K562 (cell line): ENCODE results near the gene EEF1AKMT4. TPM values are rescaled to one million over a fixed set of nuclear protein-coding genes. Genes with fewer than 3 reads are reported as not detected.

Experiments used
- CEBPG ChIP-seq, 3 experiments: fragments of 200-800 bp in 1 of 3; sonication (Bioruptor generic) in 1 of 3; sonication (generic) in 1 of 3; formaldehyde crosslinking in 1 of 3; IDR thresholded peaks in 2 of 3; conservative IDR thresholded peaks in 1 of 3; 2 replicates each; pipeline versions ENCODE4 v1.6.1 to v1.8.0; 2016 to 2022; ENCODE audit warnings: missing compliant biosample characterization in 2 of 3, missing genetic modification characterization in 2 of 3, mild to moderate bottlenecking in 1 of 3, missing genetic modification reagents in 1 of 3
- ELF1 ChIP-seq: fragments of 200-800 bp; sonication (Bioruptor generic); IDR thresholded peaks from 2 replicates; pipeline ENCODE4 v1.6.1; 2016; ENCODE audit warnings: missing genetic modification characterization, missing compliant biosample characterization
- GATAD2A ChIP-seq: fragments of 450-650 bp; IDR thresholded peaks from 2 replicates; pipeline ENCODE4 v1.6.1; 2017
- HNRNPK ChIP-seq: fragments of 200-400 bp; formaldehyde crosslinking; IDR thresholded peaks from one replicate; pipeline ENCODE4 v1.6.1; 2018; ENCODE audit warnings: mild to moderate bottlenecking, low read depth, low read length; ENCODE audit not compliant: poor library complexity, severe bottlenecking
- KAT7 ChIP-seq: sonication (generic); formaldehyde crosslinking; IDR thresholded peaks from 2 replicates; pipeline ENCODE4 v1.8.0; 2022; ENCODE audit warnings: missing genetic modification reagents, mild to moderate bottlenecking, borderline replicate concordance
- KDM5B ChIP-seq: fragments of 200-600 bp; sonication (generic); IDR thresholded peaks from 2 replicates; pipeline ENCODE4 v1.6.1; 2012; ENCODE audit warnings: low read depth, mild to moderate bottlenecking, moderate library complexity, low read length, control low read depth, inconsistent platforms; ENCODE audit not compliant: insufficient replicate concordance
- MEIS2 ChIP-seq: fragments of 450-650 bp; IDR thresholded peaks from 2 replicates; pipeline ENCODE4 v1.6.1; 2014; ENCODE audit warnings: mild to moderate bottlenecking; ENCODE audit not compliant: partially characterized antibody
- MYBL2 ChIP-seq, 2 experiments: fragments of 450-650 bp in 1 of 2; sonication (generic) in 1 of 2; formaldehyde crosslinking in 1 of 2; IDR thresholded peaks; 2 replicates each; pipeline versions ENCODE4 v1.6.1 to v1.8.1; 2017 to 2022; ENCODE audit warnings: borderline replicate concordance in 1 of 2, inconsistent platforms in 1 of 2, low read depth in 1 of 2, mild to moderate bottlenecking in 1 of 2, missing genetic modification reagents in 1 of 2, moderate library complexity in 1 of 2
- NCOA1 ChIP-seq: fragments of 450-650 bp; IDR thresholded peaks from 2 replicates; pipeline ENCODE4 v1.6.1; 2016; ENCODE audit warnings: low read depth
- NFE2L1 ChIP-seq: fragments of 450-650 bp; IDR thresholded peaks from 2 replicates; pipeline ENCODE4 v1.6.1; 2016; ENCODE audit warnings: missing genetic modification characterization, low read depth, mild to moderate bottlenecking, missing compliant biosample characterization, moderate library complexity, borderline replicate concordance
- NKRF ChIP-seq: fragments of 450-650 bp; IDR thresholded peaks from 2 replicates; pipeline ENCODE4 v1.6.1; 2016; ENCODE audit warnings: borderline replicate concordance
- RHOXF2B ChIP-seq: fragments of 250-450 bp; sonication (Bioruptor Pico); conservative IDR thresholded peaks from 2 replicates; pipeline ENCODE4 v1.5.1; 2021
- TRIM28 ChIP-seq: fragments of 450-650 bp; IDR thresholded peaks from 2 replicates; pipeline ENCODE4 v1.6.1; 2017
- ZBTB1 ChIP-seq: sonication (generic); formaldehyde crosslinking; IDR thresholded peaks from 2 replicates; pipeline ENCODE4 v1.8.1; 2023; ENCODE audit warnings: missing genetic modification reagents, low read depth, mild to moderate bottlenecking, borderline replicate concordance
- ZNF165 ChIP-seq: fragments of 250-450 bp; sonication (Bioruptor Pico); IDR thresholded peaks from 2 replicates; pipeline ENCODE4 v1.4.0; 2020; ENCODE audit warnings: borderline replicate concordance
- ZNF184 ChIP-seq: sonication (generic); formaldehyde crosslinking; IDR thresholded peaks from 2 replicates; pipeline ENCODE4 v1.5.0; 2020; ENCODE audit warnings: missing genetic modification reagents
- ZNF830 ChIP-seq: fragments of 250-450 bp; sonication (Bioruptor Pico); IDR thresholded peaks from 2 replicates; pipeline ENCODE4 v1.5.0; 2021; ENCODE audit warnings: mild to moderate bottlenecking
- polyA plus RNA-seq, 8 experiments: library from polyadenylated mRNA; depleted of rRNA in 4 of 8; stranded (reverse) in 5 of 8; unstranded in 3 of 8; fragments of >200 nt; fragmentation: Nextera tagmentation in 2 of 8; fragmentation: Illumina TruSeq in 1 of 8; extraction: Ambion mirVana in 2 of 8; extraction: Trizol in 1 of 8; gene quantifications; 2 replicates each; pipeline versions ENCODE4 v1.2.1 to v1.2.3, GENCODE V29; 2011 to 2014; ENCODE audit warnings: inconsistent platforms in 1 of 8, missing spikeins in 1 of 8
- total RNA-seq, 7 experiments: library from RNA; depleted of rRNA in 6 of 7; stranded (reverse); fragments of >200 nt in 6 of 7; fragmentation: Illumina TruSeq in 2 of 7; extraction: Trizol in 2 of 7; gene quantifications; 2 replicates each; pipeline versions ENCODE4 v1.2.1 to v1.2.3, GENCODE V29; 2011 to 2021; ENCODE audit warnings: low replicate concordance in 1 of 7
- TF ChIP-seq, protein P1 (sequence below): sonication (generic); formaldehyde crosslinking; IDR thresholded peaks from 2 replicates; pipeline ENCODE4 v1.8.0; 2022; ENCODE audit warnings: mild to moderate bottlenecking, missing genetic modification reagents
- TF ChIP-seq, protein P2 (sequence below): IDR thresholded peaks from 2 replicates; pipeline ENCODE4 v1.6.1; 2011; ENCODE audit not compliant: insufficient read length; ENCODE audit errors: extremely low read depth

The EEF1AKMT4 gene
- total and polyA plus RNA-seq, 9 of the 15 experiments (the other 6 are each of a cell fraction or from before 2014, with no cell fraction given): 10.3 to 49.4 (median 18.9) TPM

GRCh38 chr3:184248454-184249411, 739 bp upstream of the EEF1AKMT4 start, which contains the start of gene ALG3 (continued):
- TF ChIP-seq NKRF (peak; percentile 85; the same call in 1 of the 2 replicates), RHOXF2B (CRISPR knock-in tag) (no peak), KDM5B (peak; percentile 97), TRIM28 (no peak), MEIS2 (no peak), NFE2L1 (tag) (no peak), MYBL2 (IDR thresholded peaks at IDR 0.05; ENCODE audit: low read depth) (0 out of 2 replicates have a peak, but pooled peaks have one; percentile 12), MYBL2 (CRISPR knock-in tag; IDR thresholded peaks at IDR 0.05; ENCODE audit: borderline replicate concordance) (no peak), ZNF165 (CRISPR knock-in tag) (no peak), KAT7 (CRISPR knock-in tag) (peak; percentile 94), ZNF830 (CRISPR knock-in tag) (no peak), NCOA1 (peak; percentile 95), HNRNPK (no peak), ZNF184 (CRISPR knock-in tag) (no peak), CEBPG (CRISPR knock-in tag; IDR thresholded peaks at IDR 0.05) (no peak), CEBPG (tag; conservative IDR thresholded peaks at IDR 0.05 in 1 of 2, IDR thresholded peaks at IDR 0.05 in 1 of 2) (no peak), ZBTB1 (CRISPR knock-in tag) (no peak; the same call in 1 of the 2 replicates), GATAD2A (peak; percentile 72; the same call in 1 of the 2 replicates), ELF1 (peak; percentile 73)
- TF ChIP-seq, protein P1, sequence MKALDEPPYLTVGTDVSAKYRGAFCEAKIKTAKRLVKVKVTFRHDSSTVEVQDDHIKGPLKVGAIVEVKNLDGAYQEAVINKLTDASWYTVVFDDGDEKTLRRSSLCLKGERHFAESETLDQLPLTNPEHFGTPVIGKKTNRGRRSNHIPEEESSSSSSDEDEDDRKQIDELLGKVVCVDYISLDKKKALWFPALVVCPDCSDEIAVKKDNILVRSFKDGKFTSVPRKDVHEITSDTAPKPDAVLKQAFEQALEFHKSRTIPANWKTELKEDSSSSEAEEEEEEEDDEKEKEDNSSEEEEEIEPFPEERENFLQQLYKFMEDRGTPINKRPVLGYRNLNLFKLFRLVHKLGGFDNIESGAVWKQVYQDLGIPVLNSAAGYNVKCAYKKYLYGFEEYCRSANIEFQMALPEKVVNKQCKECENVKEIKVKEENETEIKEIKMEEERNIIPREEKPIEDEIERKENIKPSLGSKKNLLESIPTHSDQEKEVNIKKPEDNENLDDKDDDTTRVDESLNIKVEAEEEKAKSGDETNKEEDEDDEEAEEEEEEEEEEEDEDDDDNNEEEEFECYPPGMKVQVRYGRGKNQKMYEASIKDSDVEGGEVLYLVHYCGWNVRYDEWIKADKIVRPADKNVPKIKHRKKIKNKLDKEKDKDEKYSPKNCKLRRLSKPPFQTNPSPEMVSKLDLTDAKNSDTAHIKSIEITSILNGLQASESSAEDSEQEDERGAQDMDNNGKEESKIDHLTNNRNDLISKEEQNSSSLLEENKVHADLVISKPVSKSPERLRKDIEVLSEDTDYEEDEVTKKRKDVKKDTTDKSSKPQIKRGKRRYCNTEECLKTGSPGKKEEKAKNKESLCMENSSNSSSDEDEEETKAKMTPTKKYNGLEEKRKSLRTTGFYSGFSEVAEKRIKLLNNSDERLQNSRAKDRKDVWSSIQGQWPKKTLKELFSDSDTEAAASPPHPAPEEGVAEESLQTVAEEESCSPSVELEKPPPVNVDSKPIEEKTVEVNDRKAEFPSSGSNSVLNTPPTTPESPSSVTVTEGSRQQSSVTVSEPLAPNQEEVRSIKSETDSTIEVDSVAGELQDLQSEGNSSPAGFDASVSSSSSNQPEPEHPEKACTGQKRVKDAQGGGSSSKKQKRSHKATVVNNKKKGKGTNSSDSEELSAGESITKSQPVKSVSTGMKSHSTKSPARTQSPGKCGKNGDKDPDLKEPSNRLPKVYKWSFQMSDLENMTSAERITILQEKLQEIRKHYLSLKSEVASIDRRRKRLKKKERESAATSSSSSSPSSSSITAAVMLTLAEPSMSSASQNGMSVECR: peak; percentile 75; the same call in 1 of the 2 replicates
- TF ChIP-seq, protein P2, sequence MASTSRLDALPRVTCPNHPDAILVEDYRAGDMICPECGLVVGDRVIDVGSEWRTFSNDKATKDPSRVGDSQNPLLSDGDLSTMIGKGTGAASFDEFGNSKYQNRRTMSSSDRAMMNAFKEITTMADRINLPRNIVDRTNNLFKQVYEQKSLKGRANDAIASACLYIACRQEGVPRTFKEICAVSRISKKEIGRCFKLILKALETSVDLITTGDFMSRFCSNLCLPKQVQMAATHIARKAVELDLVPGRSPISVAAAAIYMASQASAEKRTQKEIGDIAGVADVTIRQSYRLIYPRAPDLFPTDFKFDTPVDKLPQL: no peak
